ENCODE results near the gene BLOC1S4.

- no peak for TF ChIP-seq EZH2 (IDR thresholded peaks at IDR 0.05)
- TF ChIP-seq POLR2AphosphoS5 (IDR thresholded peaks at IDR 0.05; ENCODE audit: borderline replicate concordance, low read depth, low read length), result no peak
- no peak for TF ChIP-seq FOXP2 (optimal IDR thresholded peaks at IDR 0.05; ENCODE audit: control extremely low read depth, extremely low read length, insufficient read depth)
These were observed 37.2 kb downstream of the BLOC1S4 start for GRCh38 chr4:6753103-6753560.

Measured in SK-N-MC (cell line).